A549 (cell line): Measurements from ENCODE around the gene ZBP1. TPM values are rescaled to one million over a fixed set of nuclear protein-coding genes. Genes with fewer than 3 reads are reported as not detected.
A peak's percentile ranks its signal among the peaks of the same experiment; 100 is the strongest.

Experiments used
- ATAC-seq, 2 experiments: fragments of 200-7000 bp in 1 of 2; fragments of >200 bp in 1 of 2; cut with Nextera tagmentation in 1 of 2; cut with Tn5 transposase in 1 of 2; 3 replicates each; pipeline versions ENCODE4 v1.8.0 to v1.9.1; 2018 to 2020; ENCODE audit warnings: mild to moderate bottlenecking in 1 of 2, moderate library complexity in 1 of 2
- CTCF ChIA-PET: fragments of 300-600 bp; sonication (Branson Sonifier 250); formaldehyde crosslinking; extraction: SDS; loops from one replicate; lab custom pipeline; 2021; ENCODE audit warnings: antibody characterized with exemption, inconsistent platforms; lab: Yijun Ruan, JAX
- POLR2A ChIA-PET: fragments of 350-600 bp; formaldehyde crosslinking; extraction: SDS; loops from one replicate; lab custom pipeline; 2021; ENCODE audit warnings: antibody characterized with exemption, inconsistent platforms; lab: Yijun Ruan, JAX
- DNase-seq, 2 experiments: peaks; one replicate each; pipeline versions ENCODE4 v3.0.0 to v3.0.0-alpha.2; 2011 to 2016; ENCODE audit warnings: low read depth in 1 of 2, low spot score in 1 of 2
- FAIRE-seq: peaks from 2 replicates; lab custom pipeline; 2011; peaks lifted over from hg19 to GRCh38; lab: Jason Lieb, UNC
- H3K27ac ChIP-seq, 2 experiments: fragments of >200 bp; sonication (Bioruptor Twin); formaldehyde crosslinking; 3 replicates each; pipeline ENCODE4 v1.5.1; 2016 to 2017
- H3K4me1 ChIP-seq: fragments of >200 bp; sonication (Bioruptor Twin); formaldehyde crosslinking; 3 replicates; pipeline ENCODE4 v1.6.1; 2016
- H3K4me2 ChIP-seq: fragments of >200 bp; sonication (Bioruptor Twin); formaldehyde crosslinking; 3 replicates; pipeline ENCODE4 v1.6.1; 2016
- H3K4me3 ChIP-seq: fragments of >200 bp; sonication (Bioruptor Twin); formaldehyde crosslinking; 3 replicates; pipeline ENCODE4 v1.5.1; 2016
- H3K9me3 ChIP-seq: fragments of >200 bp; sonication (Bioruptor Twin); formaldehyde crosslinking; 3 replicates; pipeline ENCODE4 v1.6.1; 2016
- CBX2 ChIP-seq: fragments of 200-600 bp; sonication (generic); IDR thresholded peaks from 2 replicates; pipeline ENCODE4 v1.6.1; 2016; ENCODE audit warnings: low read depth, mild to moderate bottlenecking, borderline replicate concordance
- CBX8 ChIP-seq: fragments of 200-600 bp; sonication (generic); IDR thresholded peaks from 2 replicates; pipeline ENCODE4 v1.6.1; 2016
- CEBPB ChIP-seq, 2 experiments: fragments of >200 bp in 1 of 2; sonication (Bioruptor Twin) in 1 of 2; formaldehyde crosslinking in 1 of 2; IDR thresholded peaks; 2 replicates each; pipeline ENCODE4 v1.6.1; 2012 to 2016
- CTCF ChIP-seq: fragments of >200 bp; sonication (Bioruptor Twin); formaldehyde crosslinking; IDR thresholded peaks from 3 replicates; pipeline ENCODE4 v1.5.1; 2016
- EHF ChIP-seq: fragments of 250-450 bp; sonication (Bioruptor Pico); IDR thresholded peaks from 2 replicates; pipeline ENCODE4 v1.5.0; 2020; ENCODE audit warnings: mild to moderate bottlenecking
- ELK1 ChIP-seq: fragments of 150-350 bp; IDR thresholded peaks from 2 replicates; pipeline ENCODE4 v1.6.1; 2014; ENCODE audit warnings: low read depth, mild to moderate bottlenecking, low read length
- ESRRA ChIP-seq: fragments of 150-350 bp; IDR thresholded peaks from 2 replicates; pipeline ENCODE4 v1.6.1; 2014; ENCODE audit warnings: mild to moderate bottlenecking, low read length, borderline replicate concordance
- FOSL2 ChIP-seq, 2 experiments: fragments of 450-650 bp in 1 of 2; fragments of >200 bp in 1 of 2; sonication (Bioruptor Twin) in 1 of 2; formaldehyde crosslinking; IDR thresholded peaks; 2 replicates each; pipeline versions ENCODE4 v1.5.0 to v1.6.1; 2016 to 2020; ENCODE audit warnings: mild to moderate bottlenecking in 1 of 2, moderate library complexity in 1 of 2
- HDAC2 ChIP-seq: fragments of 200-600 bp; sonication (generic); IDR thresholded peaks from 2 replicates; pipeline ENCODE4 v1.6.1; 2016
- HEYL ChIP-seq: fragments of 250-450 bp; sonication (Bioruptor Pico); IDR thresholded peaks from 2 replicates; pipeline ENCODE4 v1.8.0; 2021; ENCODE audit warnings: mild to moderate bottlenecking, moderate library complexity
- HMGXB4 ChIP-seq: fragments of 250-450 bp; sonication (Bioruptor Pico); IDR thresholded peaks from 2 replicates; pipeline ENCODE4 v1.5.0; 2021; ENCODE audit warnings: mild to moderate bottlenecking, moderate library complexity, borderline replicate concordance
- HOXA7 ChIP-seq: fragments of 250-450 bp; sonication (Bioruptor Pico); IDR thresholded peaks from 2 replicates; pipeline ENCODE4 v1.5.0; 2020; ENCODE audit warnings: mild to moderate bottlenecking, moderate library complexity
- HOXB13 ChIP-seq: fragments of 250-450 bp; sonication (Bioruptor Pico); IDR thresholded peaks from 2 replicates; pipeline ENCODE4 v1.5.0; 2020; ENCODE audit warnings: low read depth, mild to moderate bottlenecking, moderate library complexity
- JUN ChIP-seq, 2 experiments: fragments of >200 bp; sonication (Bioruptor Twin); formaldehyde crosslinking; IDR thresholded peaks; 2 replicates in 1 of 2; 3 replicates in 1 of 2; pipeline ENCODE4 v1.6.1; 2016 to 2017
- JUNB ChIP-seq: fragments of >200 bp; sonication (Bioruptor Twin); formaldehyde crosslinking; IDR thresholded peaks from 2 replicates; pipeline ENCODE4 v1.6.1; 2016
- KDM1A ChIP-seq: fragments of 200-600 bp; sonication (generic); IDR thresholded peaks from 2 replicates; pipeline ENCODE4 v1.6.1; 2016; ENCODE audit warnings: low read depth, mild to moderate bottlenecking
- NFE2L2 ChIP-seq: fragments of 150-350 bp; conservative IDR thresholded peaks from 2 replicates; pipeline ENCODE4 v1.6.1; 2014; ENCODE audit warnings: low read length
- PBX3 ChIP-seq: IDR thresholded peaks from 2 replicates; pipeline ENCODE4 v1.6.1; 2012
- RARB ChIP-seq: fragments of 250-450 bp; sonication (Bioruptor Pico); IDR thresholded peaks from 2 replicates; pipeline ENCODE4 v1.8.0; 2021; ENCODE audit warnings: mild to moderate bottlenecking, moderate library complexity
- RFX5 ChIP-seq: fragments of 450-650 bp; IDR thresholded peaks from 2 replicates; pipeline ENCODE4 v1.7.1; 2014; ENCODE audit warnings: antibody characterized with exemption, mild to moderate bottlenecking, moderate library complexity
- SREBF2 ChIP-seq: fragments of 450-650 bp; IDR thresholded peaks from 2 replicates; pipeline ENCODE4 v1.6.1; 2014; ENCODE audit warnings: mild to moderate bottlenecking, moderate library complexity
- WGBS: methylation state at CpG from one replicate; pipeline ENCODE4 v1.1.6; 2017; ENCODE audit errors: missing lambda C conversion rate; 5-methylcytosine and 5-hydroxymethylcytosine counted together
- polyA plus RNA-seq, 4 experiments: library from polyadenylated mRNA; depleted of rRNA in 3 of 4; stranded (reverse); fragments of >200 nt; fragmentation: RNase III in 1 of 4; extraction: RNeasy Plus Mini Kit Qiagen cat#74134 plus additional on column Dnase treatment in 1 of 4; gene quantifications; 2 replicates in 3 of 4; 3 replicates in 1 of 4; pipeline ENCODE4 v1.2.3, GENCODE V29; 2011 to 2017

The ZBP1 gene
- polyA plus RNA-seq, 2 of the 4 experiments (the other 2 are of a cell fraction) = 0.05 TPM; not detected in 1

- TF ChIP-seq CTCF = peak; percentile 87
- TF ChIP-seq, all 56 proteins: peak for 5
These were observed 34.3 kb upstream of the ZBP1 start (continued) for GRCh38 chr20:57654363-57654997.

GRCh38 chr20:57653910-57654309 lies 33.7 kb upstream of the ZBP1 start:
- Histone ChIP-seq H3K4me3 (no peak overlapping the region), H3K4me2 (no peak overlapping the region), H3K4me1 (peaks cover 35% of the 10 kb centered on the region), H3K9me3 (no peaks in the 10 kb centered on the region), H3K27ac (peak overlapping the region in 1 of 2 experiments; percentile 11; a peak in 1 of 6 replicates)
- FAIRE-seq = no peak
- WGBS = 56% methylated on average over 5 of the region's 5 CpGs
- no peak for ATAC-seq
- peak in 1 of 2 experiments; percentile 6 for DNase-seq
- CTCF ChIA-PET = interaction anchor here (0.7 to 6.3 kb wide), 29 partner anchors 8 to 1802 kb away, joined by 3 to 25 read pairs (median 4); partner anchors contain the start of gene ZBP1
- no peak for TF ChIP-seq HMGXB4 (CRISPR knock-in tag)
- TF ChIP-seq JUN (IDR thresholded peaks at IDR 0.05) = peak in 1 of 2 experiments; percentile 30; a peak in 1 of 5 replicates
- POLR2A ChIA-PET = no interaction called here

- TF ChIP-seq RARB (no peak), CBX8 (no peak), NFE2L2 (no peak), CBX2 (no peak), HOXB13 (no peak), HEYL (no peak)
- CTCF ChIA-PET = interaction anchor here (0.7 to 6.3 kb wide), 28 partner anchors 8 to 1802 kb away, joined by 3 to 25 read pairs (median 4); partner anchors contain the start of gene ZBP1
These were observed 33.3 kb upstream of the ZBP1 start for GRCh38 chr20:57653546-57653900.

GRCh38 chr20:57652606-57653545 lies 32.6 kb upstream of the ZBP1 start:
- no peak overlapping the region for H3K4me2 ChIP-seq
- H3K4me1 ChIP-seq = peaks cover 28% of the 10 kb centered on the region
- H3K4me3 ChIP-seq = no peak overlapping the region
- CTCF ChIA-PET = interaction anchor here (0.9 to 6.3 kb wide), 9 partner anchors 12 to 1803 kb away, joined by 3 to 25 read pairs (median 6); partner anchors contain the start of gene ZBP1
- FAIRE-seq (no peak), DNase-seq (peak in 1 of 2 experiments; percentile 1), ATAC-seq (no peak)
- POLR2A ChIA-PET = no interaction called here
- 89% methylated on average over 23 of the region's 28 CpGs for WGBS
- no peaks in the 10 kb centered on the region for H3K9me3 ChIP-seq
- H3K27ac ChIP-seq = peak overlapping the region in 1 of 2 experiments; percentile 26; a peak in 1 of 6 replicates
- TF ChIP-seq HMGXB4 (CRISPR knock-in tag) = no peak
- no peak for TF ChIP-seq RFX5
- no peak for TF ChIP-seq CEBPB (IDR thresholded peaks at IDR 0.05)
- no peak for TF ChIP-seq PBX3
- no peak for TF ChIP-seq EHF (CRISPR knock-in tag)
- TF ChIP-seq FOSL2 (IDR thresholded peaks at IDR 0.05) = no peak
- TF ChIP-seq FOSL2 (CRISPR knock-in tag; IDR thresholded peaks at IDR 0.05) = no peak
- TF ChIP-seq SREBF2 = no peak
- no peak for TF ChIP-seq HDAC2
- no peak for TF ChIP-seq KDM1A
- TF ChIP-seq JUNB = no peak
- TF ChIP-seq ELK1 = no peak
- no peak for TF ChIP-seq HOXA7 (CRISPR knock-in tag)
- no peak for TF ChIP-seq NFE2L2
- no peak for TF ChIP-seq ESRRA

More at GRCh38 chr20:57653546-57653900, 33.3 kb upstream of the ZBP1 start:
- no peaks in the 10 kb centered on the region for H3K9me3 ChIP-seq
- H3K27ac ChIP-seq = peak overlapping the region in 1 of 2 experiments; percentile 17; a peak in 2 of 6 replicates
- POLR2A ChIA-PET = no interaction called here
- H3K4me1 ChIP-seq = peaks cover 34% of the 10 kb centered on the region
- FAIRE-seq (no peak), DNase-seq (peak in 1 of 2 experiments; percentile 9), ATAC-seq (no peak)
- WGBS = 91% methylated on average over 8 of the region's 8 CpGs
- H3K4me3 ChIP-seq = no peak overlapping the region
- no peak overlapping the region for H3K4me2 ChIP-seq
